K562 (cell line): ENCODE measurements around the gene SLC1A5. TPM values are rescaled to one million over a fixed set of nuclear protein-coding genes. Genes with fewer than 3 reads are reported as not detected.
A peak's percentile ranks its signal among the peaks of the same experiment; 100 is the strongest.

Source experiments
- ATAC-seq: fragments of 200-7000 bp; cut with Tn5 transposase; 3 replicates; pipeline ENCODE4 v1.9.1; 2020; ENCODE audit warnings: moderate library complexity
- BruUV-seq: library from RNA; stranded (reverse); fragments of 400-500 nt; replicated peaks from 2 replicates; lab custom pipeline; 2021; lab: Mats Ljungman, UMichigan
- CTCF ChIA-PET: fragments of 300-600 bp; formaldehyde crosslinking; extraction: SDS; loops from one replicate; lab custom pipeline; 2021; ENCODE audit warnings: low intra/inter-chr PET ratio; lab: Yijun Ruan, JAX
- POLR2A ChIA-PET: fragments of 300-600, 350-650 bp; sonication (Branson Sonifier 250); formaldehyde crosslinking; extraction: SDS; loops from one replicate; lab custom pipeline; 2021; ENCODE audit warnings: antibody characterized with exemption, inconsistent platforms; lab: Yijun Ruan, JAX
- DNase-seq, 4 experiments: peaks; one replicate each; pipeline versions ENCODE4 v3.0.0 to v3.0.0-alpha.2; 2011 to 2018; ENCODE audit warnings: low spot score in 3 of 4, mixed read lengths in 3 of 4; ENCODE audit errors: extremely low read depth in 1 of 4
- FAIRE-seq: peaks from 2 replicates; lab custom pipeline; 2011; peaks lifted over from hg19 to GRCh38; lab: Jason Lieb, UNC
- H2AFZ ChIP-seq: 2 replicates; pipeline ENCODE4 v1.6.0; 2011; ENCODE audit warnings: low read depth, low read length, control low read depth, inconsistent platforms
- H3K27ac ChIP-seq: fragments of 200-600 bp; 3 replicates; pipeline ENCODE4 v1.8.0; 2011; ENCODE audit warnings: low read depth, mild to moderate bottlenecking, control low read depth, inconsistent platforms, low read length, moderate library complexity, mixed read lengths; ENCODE audit errors: extremely low read depth
- H3K27me3 ChIP-seq, 2 experiments: fragments of 300-600 bp in 1 of 2; 2 replicates in 1 of 2; 3 replicates in 1 of 2; pipeline versions ENCODE4 v1.6.0 to v1.8.0; 2011; ENCODE audit warnings: inconsistent platforms in 2 of 2, low read length in 2 of 2, mild to moderate bottlenecking in 1 of 2, mixed read lengths in 1 of 2, moderate library complexity in 1 of 2; ENCODE audit not compliant: control insufficient read depth in 2 of 2, insufficient read depth in 2 of 2
- H3K36me3 ChIP-seq: fragments of 300-600 bp; 3 replicates; pipeline ENCODE4 v1.8.0; 2011; ENCODE audit warnings: mild to moderate bottlenecking, low read length, inconsistent platforms; ENCODE audit not compliant: control insufficient read depth, insufficient read depth
- H3K4me1 ChIP-seq, 2 experiments: fragments of 200-600 bp in 1 of 2; replicated peaks in 1 of 2; 2 replicates in 1 of 2; 3 replicates in 1 of 2; pipeline versions ENCODE4 v1.5.1 to v1.8.0; 2011; ENCODE audit warnings: inconsistent platforms in 2 of 2, low read length in 2 of 2, mild to moderate bottlenecking in 1 of 2, mixed read lengths in 1 of 2, moderate library complexity in 1 of 2; ENCODE audit not compliant: control insufficient read depth in 2 of 2, insufficient read depth in 2 of 2
- H3K4me2 ChIP-seq: 2 replicates; pipeline ENCODE4 v1.6.1; 2011; ENCODE audit warnings: low read length, control low read depth, inconsistent platforms, mixed read lengths; ENCODE audit not compliant: insufficient read depth
- H3K4me3 ChIP-seq: fragments of 200-600 bp; sonication (generic), shearing (Covaris generic); 2 replicates; pipeline ENCODE4 v1.5.1; 2016; ENCODE audit warnings: control low read depth, inconsistent platforms
- H3K79me2 ChIP-seq: fragments of 200-600 bp; 3 replicates; pipeline ENCODE4 v1.8.0; 2011; ENCODE audit warnings: low read length, inconsistent platforms; ENCODE audit not compliant: control insufficient read depth, insufficient read depth
- H3K9ac ChIP-seq, 2 experiments: 2 replicates each; pipeline versions ENCODE4 v1.6.0 to v1.6.1; 2011; ENCODE audit warnings: low read depth in 2 of 2, low read length in 2 of 2, control low read depth in 1 of 2, inconsistent platforms in 1 of 2, mild to moderate bottlenecking in 1 of 2, mixed read lengths in 1 of 2; ENCODE audit not compliant: insufficient read depth in 1 of 2
- H3K9me1 ChIP-seq: one replicate; pipeline ENCODE4 v1.6.0; 2011; ENCODE audit warnings: inconsistent platforms, mild to moderate bottlenecking, low read length, moderate library complexity; ENCODE audit not compliant: control insufficient read depth, insufficient read depth
- H3K9me3 ChIP-seq: replicated peaks from 2 replicates; pipeline ENCODE4 v1.5.1; 2011; ENCODE audit warnings: low read depth, low read length, inconsistent platforms; ENCODE audit not compliant: control insufficient read depth, insufficient read depth
- H4K20me1 ChIP-seq: replicated peaks from 2 replicates; pipeline ENCODE4 v1.6.1; 2011; ENCODE audit warnings: low read length, inconsistent platforms, mixed read lengths; ENCODE audit not compliant: control insufficient read depth, insufficient read depth
- BHLHE40 ChIP-seq: IDR thresholded peaks from 2 replicates; pipeline ENCODE4 v1.6.1; 2011; ENCODE audit warnings: low read length, improper control_type of control experiment
- KLF1 ChIP-seq: fragments of 450-650 bp; IDR thresholded peaks from 2 replicates; pipeline ENCODE4 v1.6.1; 2016; ENCODE audit warnings: missing genetic modification characterization, missing compliant biosample characterization
- L3MBTL2 ChIP-seq: fragments of 450-650 bp; IDR thresholded peaks from 2 replicates; pipeline ENCODE4 v1.6.1; 2016; ENCODE audit warnings: mild to moderate bottlenecking, moderate library complexity
- MGA ChIP-seq: fragments of 450-650 bp; IDR thresholded peaks from 2 replicates; pipeline ENCODE4 v1.6.1; 2016; ENCODE audit warnings: mild to moderate bottlenecking, moderate library complexity
- NR4A1 ChIP-seq, 2 experiments: fragments of 250-450 bp in 1 of 2; fragments of 450-650 bp in 1 of 2; sonication (Bioruptor Pico) in 1 of 2; IDR thresholded peaks; 2 replicates each; pipeline versions ENCODE4 v1.4.0 to v1.6.1; 2016 to 2020; ENCODE audit warnings: mild to moderate bottlenecking in 2 of 2, missing compliant biosample characterization in 1 of 2, missing genetic modification characterization in 1 of 2, moderate library complexity in 1 of 2
- SMAD4 ChIP-seq: fragments of 250-450 bp; sonication (Bioruptor Pico); conservative IDR thresholded peaks from 2 replicates; pipeline ENCODE4 v1.8.0; 2021; ENCODE audit warnings: inconsistent platforms, mild to moderate bottlenecking, moderate library complexity
- WGBS: fragments of 100-300 bp; shearing (Covaris generic); methylation state at CpG from one replicate; pipeline ENCODE4 v1.1.6; 2016; ENCODE audit warnings: low coverage, mixed read lengths; ENCODE audit not compliant: insufficient coverage; ENCODE audit errors: missing lambda C conversion rate; 5-methylcytosine and 5-hydroxymethylcytosine counted together
- in situ Hi-C: fragments of 300-500 bp; cut with MboI; formaldehyde crosslinking; loops from 4 replicates; pipeline ENCODE4 v1.15.0; 2018; ENCODE audit warnings: inconsistent platforms, mixed read lengths
- intact Hi-C: fragments of 100-400 bp; cut with micrococcal nuclease; formaldehyde crosslinking; loops from 2 replicates; pipeline ENCODE4 v1.14.2; 2022
- polyA plus RNA-seq, 8 experiments: library from polyadenylated mRNA; depleted of rRNA in 4 of 8; stranded (reverse) in 5 of 8; unstranded in 3 of 8; fragments of >200 nt; fragmentation: Nextera tagmentation in 2 of 8; fragmentation: Illumina TruSeq in 1 of 8; extraction: Ambion mirVana in 2 of 8; extraction: Trizol in 1 of 8; gene quantifications; 2 replicates each; pipeline versions ENCODE4 v1.2.1 to v1.2.3, GENCODE V29; 2011 to 2014; ENCODE audit warnings: inconsistent platforms in 1 of 8, missing spikeins in 1 of 8
- total RNA-seq, 7 experiments: library from RNA; depleted of rRNA in 6 of 7; stranded (reverse); fragments of >200 nt in 6 of 7; fragmentation: Illumina TruSeq in 2 of 7; extraction: Trizol in 2 of 7; gene quantifications; 2 replicates each; pipeline versions ENCODE4 v1.2.1 to v1.2.3, GENCODE V29; 2011 to 2021; ENCODE audit warnings: low replicate concordance in 1 of 7

Gene SLC1A5
- total and polyA plus RNA-seq, 9 of the 15 experiments (the other 6 are each of a cell fraction or from before 2014, with no cell fraction given), result 31.2 to 417 (median 134) TPM

GRCh38 chr19:46788968-46789338 is 559 bp upstream of the SLC1A5 start:
- intact Hi-C loops, result loop anchor here (5.0 kb wide), 1 partner anchor 38 kb away; no protein-coding TSS in a partner anchor
- DNase-seq (no peak), FAIRE-seq (no peak), ATAC-seq (no peak)
- ChIA-PET POLR2A (interaction anchor here (0.5 to 5.9 kb wide), 26 partner anchors 9 to 1681 kb away, joined by 3 to 89 read pairs (median 4); partner anchors contain the start of genes PRKD2 and ZC3H4), CTCF (no interaction called here)
- in situ Hi-C loops, result no loop called here
- no peak overlapping the region; the same call in 1 of the 2 replicates for H3K4me2 ChIP-seq
- H3K36me3 ChIP-seq, result peaks cover 27% of the 10 kb centered on the region
- H3K27me3 ChIP-seq, result no peaks in the 10 kb centered on the region
- WGBS, result 46% methylated on average over 9 of the region's 9 CpGs
- H3K9me3 ChIP-seq, result no peaks in the 10 kb centered on the region
- no TSS peak for BruUV-seq
- no peaks in the 10 kb centered on the region for H3K9me1 ChIP-seq
- peak overlapping the region; percentile 69 for H3K27ac ChIP-seq
- H3K4me3 ChIP-seq, result no peak overlapping the region
- 0 out of 2 replicates have a peak, but pooled peaks have one; percentile 28 for TF ChIP-seq BHLHE40
- no peak for TF ChIP-seq KLF1 (tag)
- TF ChIP-seq SMAD4 (CRISPR knock-in tag), result no peak
- TF ChIP-seq MGA, result peak; percentile 42
- 0 out of 2 replicates have a peak, but pooled peaks have one; percentile 16 for TF ChIP-seq L3MBTL2
- no peak for TF ChIP-seq NR4A1 (CRISPR knock-in tag; IDR thresholded peaks at IDR 0.05)
- TF ChIP-seq NR4A1 (tag; IDR thresholded peaks at IDR 0.05), result 0 out of 2 replicates have a peak, but pooled peaks have one; percentile 19
- peak overlapping the region; percentile 79 for H2AFZ ChIP-seq
- peaks cover 47% of the 10 kb centered on the region for H3K79me2 ChIP-seq
- peaks cover 29% of the 10 kb centered on the region for H4K20me1 ChIP-seq
- H3K4me1 ChIP-seq, result peaks cover 18 to 38% of the 10 kb centered on the region in 2 experiments
- H3K9ac ChIP-seq, result peak overlapping the region in 1 of 2 experiments; percentile 12; a peak in 1 of 4 replicates
